22Rv1 (cell line): ENCODE results near the gene IL26.

Experiments
- CTCF ChIP-seq: fragments of 450-650 bp; IDR thresholded peaks from 2 replicates; pipeline ENCODE4 v1.5.1; 2017; ENCODE audit warnings: mild to moderate bottlenecking
- ZFX ChIP-seq: fragments of 450-650 bp; IDR thresholded peaks from 2 replicates; pipeline ENCODE4 v1.6.1; 2017; ENCODE audit warnings: antibody characterized with exemption, borderline replicate concordance

- no peak for TF ChIP-seq CTCF
- no peak for TF ChIP-seq ZFX
Observed at GRCh38 chr12:68222326-68222725, 3.3 kb downstream of the IL26 start.
